ENCODE results near the gene GNAI3.
A peak's percentile ranks its signal among the peaks of the same experiment; 100 is the strongest.

Gene GNAI3

DNA sequence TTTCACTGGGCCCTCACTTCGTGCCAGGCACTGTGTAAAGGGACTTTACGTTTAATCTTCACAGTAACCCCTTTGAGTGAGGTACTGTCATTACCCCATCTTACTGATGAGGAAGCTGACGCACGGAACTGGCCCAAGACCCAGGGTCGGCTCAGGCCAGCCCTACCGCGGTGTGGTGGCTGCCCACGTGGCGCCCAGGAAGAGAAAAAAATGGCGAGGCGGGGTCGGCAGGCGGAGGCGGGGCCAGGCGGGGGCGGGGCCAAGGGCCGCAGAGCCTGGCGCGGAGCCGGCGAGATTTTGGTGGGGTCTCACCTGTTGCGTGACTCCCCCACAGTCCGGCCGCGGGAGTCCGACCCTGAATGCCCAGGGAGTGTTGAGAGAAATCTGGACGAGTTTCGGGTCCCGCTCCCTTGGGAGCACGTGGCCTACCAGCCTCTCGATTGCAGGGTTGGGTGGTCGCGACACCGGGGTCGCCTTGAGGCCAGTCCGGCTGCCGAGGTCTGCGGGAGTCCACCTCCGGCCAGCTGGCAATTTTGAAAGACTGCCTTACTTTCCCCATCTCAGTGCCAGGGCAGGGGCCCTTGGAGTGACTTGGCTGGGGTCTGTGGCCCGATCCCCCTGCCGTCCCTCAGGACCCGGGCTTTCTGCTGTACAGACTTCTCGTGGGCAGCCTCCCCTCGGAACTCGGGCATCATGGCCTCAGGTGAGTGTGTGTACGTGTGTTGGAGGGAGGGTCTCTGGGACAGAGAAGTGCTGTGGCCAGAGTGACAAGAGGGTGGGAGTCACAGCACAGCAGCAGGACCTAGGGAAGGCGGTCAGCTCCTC lies 71.4 kb downstream of the GNAI3 start, which contains the start of the genes AMPD2 and GNAT2:
AMPD2 (plus strand) TSS at position 262 of the 825 bp plus-strand sequence. CDS start 1,339 bp downstream, outside the sequence.
GNAT2 (minus strand) TSS at position 41 of the 825 bp plus-strand sequence. CDS start 6,746 bp downstream, outside the sequence.
- TF ChIP-seq, protein P1, sequence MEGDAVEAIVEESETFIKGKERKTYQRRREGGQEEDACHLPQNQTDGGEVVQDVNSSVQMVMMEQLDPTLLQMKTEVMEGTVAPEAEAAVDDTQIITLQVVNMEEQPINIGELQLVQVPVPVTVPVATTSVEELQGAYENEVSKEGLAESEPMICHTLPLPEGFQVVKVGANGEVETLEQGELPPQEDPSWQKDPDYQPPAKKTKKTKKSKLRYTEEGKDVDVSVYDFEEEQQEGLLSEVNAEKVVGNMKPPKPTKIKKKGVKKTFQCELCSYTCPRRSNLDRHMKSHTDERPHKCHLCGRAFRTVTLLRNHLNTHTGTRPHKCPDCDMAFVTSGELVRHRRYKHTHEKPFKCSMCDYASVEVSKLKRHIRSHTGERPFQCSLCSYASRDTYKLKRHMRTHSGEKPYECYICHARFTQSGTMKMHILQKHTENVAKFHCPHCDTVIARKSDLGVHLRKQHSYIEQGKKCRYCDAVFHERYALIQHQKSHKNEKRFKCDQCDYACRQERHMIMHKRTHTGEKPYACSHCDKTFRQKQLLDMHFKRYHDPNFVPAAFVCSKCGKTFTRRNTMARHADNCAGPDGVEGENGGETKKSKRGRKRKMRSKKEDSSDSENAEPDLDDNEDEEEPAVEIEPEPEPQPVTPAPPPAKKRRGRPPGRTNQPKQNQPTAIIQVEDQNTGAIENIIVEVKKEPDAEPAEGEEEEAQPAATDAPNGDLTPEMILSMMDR (IDR thresholded peaks at IDR 0.05; ENCODE audit: insufficient read depth, low read depth, low read length, missing control alignments), result no peak
- H3K4me3 ChIP-seq (ENCODE audit: low read length), result peak within 1 kb of the TSS; percentile 86
- peak; percentile 71 for DNase-seq (ENCODE audit: low read depth)

DNA sequence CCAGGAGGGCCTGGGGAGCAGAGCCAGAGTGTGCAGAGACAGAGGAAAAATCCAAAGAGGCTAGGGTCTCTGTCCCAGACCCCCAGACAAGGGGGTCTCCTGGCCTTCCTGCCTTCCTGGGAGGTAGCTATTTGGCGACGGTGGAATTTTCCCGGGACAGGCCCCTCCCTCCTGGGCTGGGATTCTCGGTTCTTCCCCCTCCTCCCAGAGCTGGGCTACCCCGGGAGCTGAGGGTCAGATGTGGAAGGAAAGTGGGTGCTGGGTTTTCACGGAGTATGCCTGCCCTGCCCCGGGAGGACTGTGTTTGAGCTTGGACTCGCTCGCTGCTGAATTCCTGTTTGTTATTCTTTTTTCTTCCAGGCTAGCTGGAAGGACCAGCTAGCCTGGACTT lies 72.0 kb downstream of the GNAI3 start:
- TF ChIP-seq, protein P1 (IDR thresholded peaks at IDR 0.05; ENCODE audit: insufficient read depth, low read depth, low read length, missing control alignments), result no peak
- peak overlapping the region; percentile 86 for H3K4me3 ChIP-seq (ENCODE audit: low read length)
- peak; percentile 30 for DNase-seq (ENCODE audit: low read depth)

DNA sequence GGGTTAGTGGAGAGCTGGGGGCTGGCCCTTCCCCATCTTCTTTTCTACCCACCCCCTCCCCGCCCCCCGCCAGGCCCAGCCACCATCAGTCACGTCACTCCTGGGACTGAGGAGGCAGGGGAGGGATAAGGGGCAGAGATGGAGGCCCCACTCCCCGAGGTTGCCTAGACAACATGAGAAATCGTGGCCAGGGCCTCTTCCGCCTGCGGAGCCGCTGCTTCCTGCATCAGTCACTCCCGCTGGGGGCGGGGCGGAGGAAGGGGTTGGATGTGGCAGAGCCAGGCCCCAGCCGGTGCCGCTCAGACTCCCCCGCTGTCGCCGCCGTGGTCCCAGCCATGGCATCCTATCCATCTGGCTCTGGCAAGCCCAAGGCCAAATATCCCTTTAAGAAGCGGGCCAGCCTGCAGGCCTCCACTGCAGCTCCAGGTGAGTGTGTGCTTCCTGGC lies 72.4 kb downstream of the GNAI3 start:
- DNase-seq (ENCODE audit: low read depth), result peak; percentile 85
- TF ChIP-seq, protein P1 (IDR thresholded peaks at IDR 0.05; ENCODE audit: insufficient read depth, low read depth, low read length, missing control alignments), result no peak
- H3K4me3 ChIP-seq (ENCODE audit: low read length), result peak overlapping the region; percentile 86

DNA sequence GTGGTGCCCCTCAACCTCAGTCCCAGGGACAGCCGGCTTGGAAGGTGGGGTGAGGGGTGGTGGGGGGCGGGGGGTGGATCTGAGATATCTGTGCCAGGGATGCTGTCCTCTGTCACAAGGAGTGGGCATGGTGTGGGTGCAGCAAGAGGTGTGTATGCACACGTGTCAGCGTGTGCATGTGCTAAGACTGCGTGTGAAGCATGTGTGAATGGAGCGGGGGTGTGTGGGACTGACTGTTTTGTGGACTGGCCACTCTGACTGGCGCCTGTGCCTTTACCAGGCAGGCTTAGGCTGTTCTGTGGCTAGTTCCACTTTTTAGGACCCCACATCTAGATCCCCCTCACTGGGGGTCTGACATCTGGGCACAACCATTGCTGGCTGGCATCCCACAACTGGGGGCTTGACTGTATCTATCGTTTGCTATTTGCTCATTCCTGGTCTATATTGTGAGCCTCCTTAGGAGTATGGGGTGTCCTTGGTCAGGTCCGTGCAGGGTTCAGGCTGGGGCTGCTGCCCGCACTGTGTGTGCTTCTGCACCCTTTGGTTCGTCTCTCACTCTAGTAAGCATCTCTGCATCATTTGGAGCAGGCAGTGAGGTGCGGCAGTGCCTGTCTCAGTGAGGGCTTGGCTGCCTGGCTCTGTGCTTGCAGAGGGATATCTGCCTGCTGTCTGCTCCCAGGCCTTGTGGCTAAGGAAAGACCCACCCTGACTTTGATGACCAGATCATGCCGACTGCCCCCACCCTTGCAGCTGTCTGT lies 73.1 kb downstream of the GNAI3 start:
- peak overlapping the region; percentile 86 for H3K4me3 ChIP-seq (ENCODE audit: low read length)
- TF ChIP-seq, protein P1 (IDR thresholded peaks at IDR 0.05; ENCODE audit: insufficient read depth, low read depth, low read length, missing control alignments), result no peak
- DNase-seq (ENCODE audit: low read depth), result no peak

DNA sequence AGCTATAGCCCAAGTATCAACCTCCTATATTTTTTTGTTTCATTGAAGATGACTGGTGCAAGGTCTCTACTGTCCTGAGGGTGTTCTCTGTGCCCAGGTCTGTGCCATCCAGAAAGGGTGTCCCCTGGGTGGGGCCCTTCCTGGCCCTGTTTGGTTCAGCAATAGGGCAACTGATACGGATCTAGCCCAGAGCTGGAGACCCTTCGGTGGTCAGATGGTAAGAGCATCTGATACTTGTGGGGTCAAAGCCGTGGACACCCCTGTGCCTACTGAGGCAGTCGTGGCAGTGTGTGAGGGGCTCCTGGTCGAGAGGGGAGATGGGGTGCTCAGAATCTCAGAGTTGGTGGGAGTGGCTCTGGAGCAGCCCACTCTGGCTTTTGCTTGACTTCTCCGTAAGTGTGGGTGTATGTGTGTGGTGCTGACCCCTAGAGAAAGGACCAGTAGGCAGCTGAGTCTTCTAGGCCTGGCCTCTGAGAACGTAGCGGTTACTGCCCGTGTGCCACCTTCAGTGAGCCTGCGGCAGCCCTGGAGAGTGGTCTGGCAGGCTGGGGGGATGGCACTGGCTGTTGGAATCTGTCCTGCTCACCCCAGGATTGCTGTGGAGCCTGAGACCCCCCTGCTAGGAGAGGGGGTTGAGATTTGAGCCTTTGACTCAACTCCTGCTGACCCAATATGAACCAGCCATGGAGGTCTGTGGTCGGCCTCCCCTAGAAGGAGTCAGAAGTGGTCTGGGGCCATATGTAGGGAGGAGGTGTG lies 73.9 kb downstream of the GNAI3 start:
- TF ChIP-seq, protein P1 (IDR thresholded peaks at IDR 0.05; ENCODE audit: insufficient read depth, low read depth, low read length, missing control alignments), result no peak
- no peak for DNase-seq (ENCODE audit: low read depth)
- no peak overlapping the region for H3K4me3 ChIP-seq (ENCODE audit: low read length)

DNA sequence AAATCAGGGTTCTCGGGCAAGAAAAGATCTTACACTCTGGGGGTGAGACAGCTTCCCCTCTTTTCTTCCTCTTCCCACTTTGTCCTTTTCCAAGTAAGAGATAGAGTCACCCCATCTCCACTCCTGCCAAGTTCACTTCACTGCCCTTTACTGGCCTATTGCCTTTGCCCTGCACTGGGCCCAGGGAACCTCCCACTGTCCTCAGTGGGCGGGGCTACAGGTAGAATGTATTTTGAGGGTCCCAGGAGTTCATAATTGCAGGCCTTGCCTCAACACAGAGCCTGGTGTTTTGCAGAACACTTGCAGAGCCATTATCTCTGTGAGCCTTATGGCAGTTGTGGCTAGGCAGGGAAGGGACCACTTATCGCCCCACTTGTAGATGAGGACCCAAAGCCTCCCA lies 74.5 kb downstream of the GNAI3 start:
- TF ChIP-seq, protein P1 (IDR thresholded peaks at IDR 0.05; ENCODE audit: insufficient read depth, low read depth, low read length, missing control alignments), result no peak
- no peak overlapping the region for H3K4me3 ChIP-seq (ENCODE audit: low read length)
- DNase-seq (ENCODE audit: low read depth), result no peak
